Subcutaneous abdominal adipose tissue (tissue), 5 donors: ENCODE results near the gene PRSS33.

ENCODE experiments used
- H3K27ac ChIP-seq: one replicate; pipeline ENCODE4 v1.7.0; 2013; ENCODE audit warnings: low read depth, mild to moderate bottlenecking, inconsistent platforms, low read length, moderate library complexity
- H3K27me3 ChIP-seq, 5 donors: one replicate each; pipeline ENCODE4 v1.7.0; 2013; ENCODE audit warnings: low read length in 5 of 5, inconsistent platforms in 1 of 5; ENCODE audit not compliant: control insufficient read depth in 5 of 5, insufficient read depth in 4 of 5
- H3K36me3 ChIP-seq, 5 donors: one replicate each; pipeline ENCODE4 v1.7.0; 2013; ENCODE audit warnings: low read length in 5 of 5; ENCODE audit not compliant: control insufficient read depth in 5 of 5, insufficient read depth in 5 of 5
- H3K4me1 ChIP-seq, 5 donors: one replicate each; pipeline ENCODE4 v1.7.0; 2013; ENCODE audit warnings: low read length in 5 of 5, mild to moderate bottlenecking in 3 of 5, moderate library complexity in 1 of 5; ENCODE audit not compliant: control insufficient read depth in 5 of 5, insufficient read depth in 5 of 5
- H3K4me3 ChIP-seq, 5 donors: one replicate each; pipeline ENCODE4 v1.7.0; 2013; ENCODE audit warnings: low read length in 5 of 5, low read depth in 1 of 5
- H3K9ac ChIP-seq, 5 donors: one replicate each; pipeline ENCODE4 v1.7.0; 2013; ENCODE audit warnings: low read length in 5 of 5, mild to moderate bottlenecking in 4 of 5, moderate library complexity in 3 of 5
- H3K9me3 ChIP-seq, 5 donors: one replicate each; pipeline ENCODE4 v1.7.0; 2013; ENCODE audit warnings: low read length in 5 of 5; ENCODE audit not compliant: control insufficient read depth in 5 of 5
- donor health status: healthy.
- donor health status: healthy.
- donor health status: healthy.
- donor health status: healthy.
- donor health status: healthy.

PRSS33 gene

GRCh38 chr16:2786061-2786825, 1.1 kb downstream of the PRSS33 start:
- no peak overlapping the region for H3K4me3 ChIP-seq
- H3K27ac ChIP-seq, result no peak overlapping the region
- H3K36me3 ChIP-seq, result no peaks in the 10 kb centered on the region
- no peaks in the 10 kb centered on the region for H3K9me3 ChIP-seq
- H3K9ac ChIP-seq, result no peak overlapping the region
- H3K27me3 ChIP-seq, result peaks cover 37 to 68% (median 64%) of the 10 kb centered on the region in 5 donors
- peaks cover 0 to 10% (median 8%) of the 10 kb centered on the region in 5 donors for H3K4me1 ChIP-seq

- H3K27ac ChIP-seq, result no peak overlapping the region
- peak overlapping the region in 1 of 5 donors; percentile 28 for H3K9ac ChIP-seq
- peaks cover 34 to 60% (median 55%) of the 10 kb centered on the region in 5 donors for H3K27me3 ChIP-seq
- H3K36me3 ChIP-seq, result no peaks in the 10 kb centered on the region
- H3K9me3 ChIP-seq, result no peaks in the 10 kb centered on the region
- H3K4me3 ChIP-seq, result peak overlapping the region in 3 of 5 donors; percentile 40 to 48 (median 41)
- H3K4me1 ChIP-seq, result peaks cover 0 to 10% (median 8%) of the 10 kb centered on the region in 5 donors
Observed at GRCh38 chr16:2785101-2785991, 2.0 kb downstream of the PRSS33 start.

GRCh38 chr16:2784358-2785100, 2.8 kb downstream of the PRSS33 start:
- Histone ChIP-seq H3K9ac (peak overlapping the region in 1 of 5 donors; percentile 28), H3K27ac (no peak overlapping the region), H3K27me3 (peaks cover 34 to 55% (median 51%) of the 10 kb centered on the region in 5 donors), H3K36me3 (no peaks in the 10 kb centered on the region), H3K4me1 (peaks cover 0 to 10% (median 8%) of the 10 kb centered on the region in 5 donors), H3K4me3 (peak overlapping the region in 3 of 5 donors; percentile 40 to 48 (median 41)), H3K9me3 (no peaks in the 10 kb centered on the region)

GRCh38 chr16:2783581-2784357, 3.6 kb downstream of the PRSS33 start:
- Histone ChIP-seq H3K36me3 (no peaks in the 10 kb centered on the region), H3K4me1 (peaks cover 0 to 13% (median 12%) of the 10 kb centered on the region in 5 donors), H3K9ac (no peak overlapping the region), H3K4me3 (no peak overlapping the region), H3K9me3 (no peaks in the 10 kb centered on the region), H3K27me3 (peaks cover 34 to 52% (median 47%) of the 10 kb centered on the region in 5 donors), H3K27ac (no peak overlapping the region)

GRCh38 chr16:2782583-2783351, 4.6 kb downstream of the PRSS33 start:
- no peak overlapping the region for H3K27ac ChIP-seq
- no peak overlapping the region for H3K4me3 ChIP-seq
- peaks cover 31 to 48% (median 38%) of the 10 kb centered on the region in 5 donors for H3K27me3 ChIP-seq
- H3K4me1 ChIP-seq, result peaks cover 2 to 23% (median 22%) of the 10 kb centered on the region in 5 donors
- no peaks in the 10 kb centered on the region for H3K36me3 ChIP-seq
- no peak overlapping the region for H3K9ac ChIP-seq
- no peaks in the 10 kb centered on the region for H3K9me3 ChIP-seq

- no peak overlapping the region for H3K27ac ChIP-seq
- no peaks in the 10 kb centered on the region for H3K9me3 ChIP-seq
- no peak overlapping the region for H3K9ac ChIP-seq
- peaks cover 10 to 37% (median 33%) of the 10 kb centered on the region in 5 donors for H3K4me1 ChIP-seq
- peaks cover 16 to 30% (median 18%) of the 10 kb centered on the region in 5 donors for H3K27me3 ChIP-seq
- peaks cover 0 to 2% (median 0%) of the 10 kb centered on the region in 5 donors for H3K36me3 ChIP-seq
- no peak overlapping the region for H3K4me3 ChIP-seq
Observed at GRCh38 chr16:2779978-2780898, 7.1 kb downstream of the PRSS33 start.

- Histone ChIP-seq H3K27me3 (peaks cover 7 to 21% (median 9%) of the 10 kb centered on the region in 5 donors), H3K9ac (no peak overlapping the region), H3K36me3 (peaks cover 0 to 9% (median 7%) of the 10 kb centered on the region in 5 donors), H3K9me3 (no peaks in the 10 kb centered on the region), H3K27ac (no peak overlapping the region), H3K4me3 (no peak overlapping the region), H3K4me1 (peaks cover 12 to 36% (median 28%) of the 10 kb centered on the region in 5 donors)
Observed at GRCh38 chr16:2779151-2779920, 8.0 kb downstream of the PRSS33 start.
